Testis (tissue), 2 donors: Measurements from ENCODE around the gene PSMD2.

Experiments used
- CTCF ChIP-seq, 3 experiments: fragments of 450-650 bp in 2 of 3; fragments of 200-600 bp in 1 of 3; sonication (generic) in 1 of 3; IDR thresholded peaks; one replicate each; pipeline ENCODE4 v1.5.1; 2016 to 2019; ENCODE audit warnings: antibody characterized with exemption in 3 of 3, mild to moderate bottlenecking in 2 of 3, moderate library complexity in 1 of 3
- POLR2A ChIP-seq: fragments of 450-650 bp; IDR thresholded peaks from one replicate; pipeline ENCODE4 v1.6.1; 2017; ENCODE audit warnings: antibody characterized with exemption, mild to moderate bottlenecking, moderate library complexity

GRCh38 chr3:184320104-184320445 lies 21.0 kb downstream of the PSMD2 start:
- TF ChIP-seq CTCF (IDR thresholded peaks at IDR 0.05) = no peak
- TF ChIP-seq POLR2A = no peak
